GM18951 (cell line): ENCODE results near the gene FAM9A.

ENCODE experiments used
- POLR2A ChIP-seq: IDR thresholded peaks from 4 replicates; pipeline ENCODE4 v1.6.1; 2011; ENCODE audit warnings: mild to moderate bottlenecking; ENCODE audit not compliant: insufficient read length, insufficient read depth; ENCODE audit errors: extremely low read depth
- in situ Hi-C: fragments of 300-500 bp; cut with MboI; formaldehyde crosslinking; loops from one replicate; pipeline ENCODE4 v1.12.0; 2022; ENCODE audit warnings: low sequenced_read_pairs, mixed read lengths, inconsistent platforms; ENCODE audit not compliant: unreplicated experiment

Gene FAM9A

DNA sequence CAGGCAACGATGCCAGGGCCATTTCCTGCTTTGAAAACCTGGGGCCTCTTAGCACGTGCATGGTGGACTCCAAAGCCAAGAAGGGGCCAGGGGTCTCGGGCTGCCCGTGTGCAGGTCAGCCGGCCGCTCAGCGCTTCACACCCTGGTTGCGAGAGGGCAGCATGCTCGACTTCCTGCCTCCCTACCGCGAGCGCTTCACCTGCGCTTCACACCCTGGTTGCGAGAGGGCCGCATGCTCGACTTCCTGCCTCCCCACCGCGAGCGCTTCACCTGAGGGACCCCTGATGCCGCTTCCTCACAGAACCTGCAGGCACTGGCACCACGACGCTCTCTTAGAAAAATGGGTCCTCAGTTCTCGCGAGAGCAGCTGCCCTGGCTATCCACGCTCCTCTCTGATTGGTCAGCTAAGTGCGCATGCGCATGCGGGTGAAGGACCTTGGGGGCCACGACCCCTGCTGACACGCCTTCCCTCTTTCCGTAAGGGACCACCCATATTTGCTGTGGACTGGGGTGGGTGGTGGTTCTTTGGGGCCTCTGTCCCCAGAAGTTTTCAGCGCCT lies at the start of gene FAM9A:
TSS of gene FAM9A (minus strand) at position 343 of the 559 bp plus-strand sequence. CDS start 1,212 bp downstream, outside the sequence.
- no peak for TF ChIP-seq POLR2A
- in situ Hi-C loops, result no loop called here

DNA sequence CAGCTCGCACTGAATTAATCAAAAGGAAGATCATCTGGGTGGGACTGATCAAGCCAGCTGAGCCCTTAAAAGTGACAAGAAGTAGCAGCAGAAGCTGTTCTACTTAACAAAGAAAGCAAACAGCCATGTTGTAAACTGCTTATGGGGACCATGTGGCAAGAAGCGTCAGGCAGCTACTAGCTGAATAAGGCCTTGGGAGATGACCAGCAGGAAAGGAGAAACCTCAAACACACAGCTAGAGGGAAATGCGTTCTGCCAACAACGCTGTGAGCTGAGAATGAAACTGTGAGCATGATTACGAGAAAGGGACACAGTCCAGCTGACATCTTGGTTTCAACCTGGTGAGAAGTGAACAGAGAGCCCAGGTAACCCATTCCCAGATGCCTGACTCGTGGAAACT lies 49.3 kb upstream of the FAM9A start:
- no peak for TF ChIP-seq POLR2A
- in situ Hi-C loops, result no loop called here

DNA sequence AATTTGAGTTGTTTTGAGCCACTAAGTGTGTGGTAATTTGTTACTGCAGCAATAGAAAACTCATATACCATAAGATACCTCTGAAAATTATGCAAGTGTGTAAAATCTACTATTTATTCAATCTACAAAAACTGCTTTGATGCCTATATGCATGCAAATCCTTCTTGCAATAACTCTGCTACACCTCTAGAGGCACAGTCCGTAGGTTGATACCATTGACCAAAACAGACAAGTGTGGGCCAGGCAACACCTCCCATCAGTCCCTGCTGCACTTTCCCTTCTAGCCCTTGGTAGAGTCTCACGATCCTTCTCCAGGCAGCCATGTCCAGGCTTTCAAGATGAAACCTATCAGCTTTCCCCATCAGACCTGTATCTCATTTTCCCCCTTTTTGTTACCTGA lies 48.8 kb upstream of the FAM9A start:
- in situ Hi-C loops, result no loop called here
- TF ChIP-seq POLR2A, result no peak

DNA sequence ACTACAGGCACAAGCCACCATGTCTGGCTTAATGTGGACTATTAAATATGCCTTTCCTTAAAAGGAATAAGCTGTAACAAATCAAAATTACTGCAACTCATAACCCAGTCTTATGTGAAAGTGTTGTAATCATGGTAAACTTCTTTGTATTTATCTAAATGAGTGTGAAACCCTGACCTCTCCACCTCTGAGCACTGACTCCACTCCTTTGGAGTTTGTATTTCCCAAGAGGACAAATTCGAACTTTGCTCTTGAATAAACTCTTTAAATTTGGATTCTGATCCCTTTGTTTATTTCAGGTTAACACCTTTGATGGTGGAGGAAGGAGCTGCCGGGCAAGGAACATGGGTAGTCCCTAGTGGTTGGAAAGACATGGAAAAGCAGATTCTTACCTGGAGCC lies 48.3 kb upstream of the FAM9A start:
- TF ChIP-seq POLR2A, result no peak
- in situ Hi-C loops, result no loop called here

DNA sequence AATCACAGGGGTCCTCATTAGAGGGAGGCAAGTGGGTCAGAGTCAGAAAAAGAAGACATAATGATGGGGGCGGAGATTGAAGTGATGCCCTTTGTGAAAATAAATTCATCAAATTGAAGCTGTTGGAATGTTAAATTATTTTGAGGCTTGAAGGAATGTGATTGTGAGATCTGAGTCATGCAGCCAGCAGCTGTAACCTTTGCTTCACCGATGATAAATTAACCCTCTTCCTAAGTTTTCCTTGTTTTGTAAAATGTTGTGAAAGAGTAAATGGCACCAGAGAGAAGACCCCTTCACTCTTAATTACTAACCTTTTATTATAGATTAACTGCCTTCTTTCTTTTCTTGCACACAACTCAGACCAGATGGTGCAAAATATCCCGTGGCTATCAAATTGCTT lies 47.7 kb upstream of the FAM9A start:
- in situ Hi-C loops, result no loop called here
- no peak for TF ChIP-seq POLR2A

DNA sequence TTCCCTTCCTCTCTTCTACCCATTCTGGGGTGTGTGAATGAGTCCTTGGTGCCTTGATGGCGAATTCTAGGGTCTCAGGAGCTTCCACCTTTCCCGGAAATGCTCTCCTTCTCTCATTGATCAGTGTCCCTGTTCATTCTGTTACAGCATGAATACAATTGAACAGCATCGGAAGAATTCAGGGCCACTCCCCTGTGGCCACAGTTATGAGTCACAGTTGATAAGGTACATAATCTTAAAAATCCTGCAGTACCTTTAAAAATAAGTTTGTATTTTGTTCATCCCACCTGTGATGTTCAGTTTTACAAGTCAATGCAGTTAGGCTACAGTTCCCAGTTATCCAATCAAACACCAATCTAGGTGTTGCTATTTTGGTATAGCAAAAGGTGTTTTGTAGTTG lies 47.3 kb upstream of the FAM9A start:
- TF ChIP-seq POLR2A, result no peak
- in situ Hi-C loops, result no loop called here

DNA sequence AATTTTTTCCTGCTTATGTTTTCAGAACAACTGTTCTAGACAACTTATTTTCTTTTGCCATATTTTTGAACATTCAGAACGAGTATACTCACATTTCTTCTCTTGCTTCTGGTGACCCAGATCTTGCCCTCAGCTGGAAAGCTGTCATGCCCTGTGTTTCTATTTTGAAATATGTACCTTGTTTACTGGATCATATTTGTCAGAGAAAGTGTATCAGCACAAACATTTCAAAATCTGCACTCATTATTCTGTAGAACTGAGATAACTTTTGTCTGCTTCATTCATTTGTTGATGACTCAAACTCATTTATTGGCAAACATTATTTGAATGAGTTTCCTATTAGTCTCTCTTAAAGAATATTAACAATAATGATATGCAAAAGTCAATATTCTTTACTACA lies 46.2 kb upstream of the FAM9A start:
- in situ Hi-C loops, result no loop called here
- no peak for TF ChIP-seq POLR2A

DNA sequence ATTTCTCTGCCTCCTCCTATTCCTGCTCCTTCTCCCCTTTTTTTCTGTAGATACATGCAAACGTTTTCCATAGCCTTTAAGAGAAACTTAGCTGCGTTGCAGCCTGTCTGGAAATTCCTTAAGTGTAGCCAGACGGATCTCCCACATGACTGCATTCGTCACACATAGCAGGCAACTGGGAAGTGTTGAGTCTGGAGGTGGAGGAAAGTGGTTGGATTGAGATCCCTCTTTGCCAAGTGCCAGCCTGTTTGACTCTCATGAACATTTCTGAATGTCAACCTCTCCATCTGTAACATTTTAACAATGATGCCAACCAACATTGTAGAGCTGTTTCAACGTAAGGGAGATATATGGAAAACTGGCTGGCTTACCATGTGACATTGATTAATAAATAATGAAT lies 45.1 kb upstream of the FAM9A start:
- no peak for TF ChIP-seq POLR2A
- in situ Hi-C loops, result no loop called here

DNA sequence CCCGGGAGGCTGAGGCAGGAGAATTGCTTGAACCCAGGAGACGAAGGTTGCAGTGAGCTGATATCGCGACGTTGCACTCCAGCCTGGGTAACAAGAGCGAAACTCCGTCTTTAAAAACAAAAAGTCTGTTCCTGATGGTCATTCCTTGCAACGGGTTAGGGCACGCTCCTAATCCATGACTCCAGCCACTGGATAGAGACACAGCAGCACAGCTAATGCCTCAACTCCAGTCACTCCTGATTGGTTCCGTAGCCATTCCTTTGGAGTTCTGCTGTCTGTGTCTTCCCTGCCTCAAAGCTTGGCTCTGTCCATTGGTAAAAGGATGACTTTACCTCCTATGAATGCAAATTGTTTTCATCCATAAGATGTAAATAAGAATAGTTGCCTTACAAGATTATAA lies 44.3 kb upstream of the FAM9A start:
- TF ChIP-seq POLR2A, result no peak
- in situ Hi-C loops, result no loop called here

DNA sequence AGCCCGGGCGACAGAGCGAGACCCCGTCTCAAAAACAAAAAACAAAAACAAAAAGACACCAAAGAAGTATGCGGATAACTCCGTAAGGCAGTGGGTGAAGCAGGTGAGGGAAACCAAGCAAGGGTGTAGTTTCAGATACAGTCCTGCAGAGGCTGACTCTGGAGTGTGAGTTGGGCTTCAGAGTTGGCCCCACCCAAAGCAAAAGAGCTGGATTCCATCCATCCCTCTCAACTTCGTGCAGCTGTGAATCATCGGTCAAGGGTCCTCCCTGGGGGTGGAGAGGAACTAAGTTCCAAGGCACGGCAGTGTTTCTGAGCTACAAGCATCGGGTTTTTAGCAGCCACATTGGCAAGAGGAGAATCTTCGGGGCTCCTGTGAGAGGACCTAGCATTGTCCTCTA lies 43.9 kb upstream of the FAM9A start:
- in situ Hi-C loops, result no loop called here
- no peak for TF ChIP-seq POLR2A

DNA sequence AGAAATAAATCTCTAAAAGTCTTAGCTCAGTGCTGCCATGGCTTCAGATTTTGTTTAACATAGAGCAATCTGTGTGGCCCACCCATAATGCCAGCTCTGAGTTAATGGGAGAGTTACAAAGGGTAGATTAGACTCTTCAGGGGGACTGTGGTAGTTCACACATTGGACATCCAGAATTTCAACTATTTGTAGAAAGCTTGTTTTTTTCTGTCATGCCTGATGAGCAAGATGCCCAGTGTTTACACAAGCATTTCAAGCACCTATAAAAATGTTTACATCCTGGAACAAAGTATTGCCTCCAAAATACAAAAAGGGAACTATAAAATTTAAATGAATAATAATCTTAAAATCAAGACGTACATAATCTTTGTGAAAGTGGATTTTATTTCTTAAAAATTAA lies 43.0 kb upstream of the FAM9A start:
- TF ChIP-seq POLR2A, result no peak
- in situ Hi-C loops, result no loop called here

DNA sequence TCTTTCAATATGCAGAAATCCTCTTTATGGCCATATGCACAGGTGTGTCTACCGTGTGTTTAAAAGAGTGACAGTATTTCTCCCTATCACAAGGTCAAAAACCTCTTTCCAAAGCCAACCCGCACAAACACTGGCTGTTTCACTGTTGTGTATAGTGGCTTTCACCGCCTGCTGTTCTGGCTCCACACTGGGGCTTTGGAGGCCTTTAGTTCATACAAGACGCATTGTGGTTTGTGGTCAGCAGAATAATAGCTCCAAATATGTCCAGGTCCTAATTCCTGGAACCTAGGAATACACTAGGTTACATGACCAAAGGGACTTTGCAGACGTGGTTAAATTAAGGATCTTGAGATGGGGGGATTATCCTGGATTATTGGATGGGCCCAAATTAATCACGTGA lies 40.7 kb upstream of the FAM9A start:
- no peak for TF ChIP-seq POLR2A
- in situ Hi-C loops, result no loop called here

DNA sequence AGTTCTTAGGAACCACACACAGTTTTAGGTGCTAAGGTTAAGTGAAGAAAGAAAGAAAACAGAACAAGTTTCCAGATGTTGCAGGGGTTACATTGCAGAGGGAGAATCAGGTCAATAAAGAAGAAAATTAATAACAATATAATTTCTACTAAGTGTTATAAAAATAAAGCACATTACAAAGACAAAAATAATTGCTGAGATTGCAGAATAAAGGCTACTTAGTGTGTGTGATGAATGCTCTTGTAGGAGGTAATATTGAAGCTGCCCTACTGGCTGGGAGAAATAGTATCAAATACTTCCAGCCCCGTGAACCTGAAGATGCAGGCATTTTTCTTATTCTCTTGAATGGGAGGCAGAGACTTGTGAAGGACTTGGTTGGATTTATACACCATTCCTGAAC lies 33.2 kb upstream of the FAM9A start:
- in situ Hi-C loops, result no loop called here
- TF ChIP-seq POLR2A, result no peak

DNA sequence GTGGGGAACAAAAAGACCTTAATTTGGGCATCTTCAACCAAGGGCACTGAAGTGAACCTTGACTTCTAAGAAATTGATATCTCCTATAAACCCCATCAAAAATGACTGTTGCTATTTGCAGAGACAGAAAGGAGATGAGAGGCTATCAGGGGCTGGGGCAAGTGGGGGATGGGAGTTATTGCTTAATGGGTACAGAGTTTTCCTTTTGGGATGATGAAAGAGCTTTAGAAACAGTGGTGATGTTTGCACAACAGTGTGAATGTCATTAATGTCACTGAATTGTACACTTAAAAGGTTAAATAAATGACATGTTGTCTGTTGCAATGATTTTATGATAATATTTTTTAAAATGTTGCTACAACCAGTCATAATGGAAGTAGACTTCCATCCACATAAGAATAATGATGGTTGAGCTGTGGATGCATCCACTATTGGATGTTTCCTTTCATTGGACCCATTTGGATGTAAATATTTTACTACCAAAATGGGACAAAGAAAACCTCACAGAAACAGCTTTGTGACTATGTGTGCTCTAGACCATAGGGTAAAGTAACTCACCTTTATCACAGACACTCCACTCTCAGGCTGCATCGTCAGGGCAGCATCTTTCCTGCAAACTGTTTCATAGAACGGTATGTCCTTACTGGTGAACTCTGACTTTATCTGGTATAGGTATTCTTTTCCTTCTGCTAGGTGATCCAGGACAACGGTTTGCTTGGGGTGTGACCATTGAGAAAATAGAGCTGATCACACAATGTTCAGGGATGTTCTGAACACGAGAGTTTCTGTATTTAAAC lies 31.6 kb upstream of the FAM9A start:
- in situ Hi-C loops, result no loop called here
- no peak for TF ChIP-seq POLR2A
